Brain pericyte (primary cell): ENCODE data around the gene ASCC1.
"Not testable (repeated sequence)": the region's sequence is repeated elsewhere in the genome, so short reads cannot be mapped to it uniquely, and the experiment has no call there.

Experiments used
- DNase-seq: peaks from one replicate; pipeline ENCODE4 v3.0.0-alpha.2; 2012; ENCODE audit warnings: low read depth, low spot score

Gene ASCC1

GRCh38 chr10:72220637-72221036 lies 4.6 kb upstream of the ASCC1 start:
- no peak for DNase-seq

GRCh38 chr10:72219235-72219814 lies 3.2 kb upstream of the ASCC1 start:
- DNase-seq = no peak

DNA sequence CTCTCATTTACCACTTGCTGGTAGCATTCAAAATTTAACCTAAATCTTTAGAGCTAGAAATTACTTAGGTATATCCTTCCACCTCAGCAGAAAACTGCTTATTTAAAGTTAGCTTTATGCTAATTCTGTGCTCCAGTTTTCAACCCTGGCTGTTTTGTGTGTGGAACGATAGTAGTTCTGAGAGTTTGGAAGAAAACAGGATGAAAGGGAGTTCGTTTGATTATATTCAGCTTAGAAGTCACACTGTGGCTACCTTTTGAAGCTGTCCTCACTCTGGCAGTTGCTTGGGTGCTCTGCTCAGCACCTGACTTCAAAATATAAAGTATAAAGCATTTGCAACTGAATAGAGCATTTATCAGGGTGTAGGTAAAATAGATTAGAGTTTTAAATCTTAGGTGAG lies 2.6 kb upstream of the ASCC1 start:
- DNase-seq = no peak

DNA sequence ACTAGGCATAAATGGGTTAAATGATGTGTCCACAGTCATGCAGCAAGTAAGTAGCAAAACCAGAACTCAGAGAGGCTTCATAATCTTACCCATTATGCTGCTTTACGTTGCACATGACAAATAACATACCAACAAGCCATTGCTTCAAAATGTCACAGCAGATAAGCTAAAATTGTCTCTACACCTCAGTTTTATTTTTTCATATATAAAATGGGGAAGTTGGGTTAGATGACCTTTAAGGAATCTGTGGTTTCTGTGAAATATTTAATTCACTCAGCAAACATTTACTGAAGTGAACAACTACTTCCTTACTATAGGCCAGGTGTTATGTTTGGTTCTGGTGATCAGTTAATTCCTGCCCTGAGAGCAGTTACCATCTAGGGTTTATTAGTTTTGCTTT lies 2.2 kb upstream of the ASCC1 start:
- DNase-seq = no peak

- not testable (repeated sequence) for DNase-seq
Observed at GRCh38 chr10:72211832-72212231, 4.2 kb downstream of the ASCC1 start.

DNA sequence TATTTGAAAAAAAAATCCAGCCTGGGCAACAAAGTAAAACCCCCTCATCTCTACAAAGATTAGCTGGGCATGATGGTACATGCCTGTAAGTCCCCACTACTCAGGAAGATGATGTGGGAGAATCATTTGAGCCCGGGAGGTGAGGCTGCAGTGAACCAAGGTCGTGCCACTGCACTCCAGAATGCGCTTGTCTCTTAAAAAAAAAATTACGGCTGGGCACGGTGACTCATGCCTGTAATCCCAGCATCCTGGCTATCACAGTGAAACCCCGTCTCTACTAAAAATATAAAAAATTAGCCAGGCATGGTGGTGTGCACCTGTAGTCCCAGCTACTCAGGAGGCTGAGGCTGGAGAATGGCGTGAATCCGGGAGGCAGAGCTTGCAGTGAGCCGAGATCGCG lies 4.7 kb downstream of the ASCC1 start:
- not testable (repeated sequence) for DNase-seq

GRCh38 chr10:72208526-72208925 lies 7.5 kb downstream of the ASCC1 start:
- not testable (repeated sequence) for DNase-seq

GRCh38 chr10:72206511-72207229 lies 9.4 kb downstream of the ASCC1 start:
- no peak for DNase-seq

DNA sequence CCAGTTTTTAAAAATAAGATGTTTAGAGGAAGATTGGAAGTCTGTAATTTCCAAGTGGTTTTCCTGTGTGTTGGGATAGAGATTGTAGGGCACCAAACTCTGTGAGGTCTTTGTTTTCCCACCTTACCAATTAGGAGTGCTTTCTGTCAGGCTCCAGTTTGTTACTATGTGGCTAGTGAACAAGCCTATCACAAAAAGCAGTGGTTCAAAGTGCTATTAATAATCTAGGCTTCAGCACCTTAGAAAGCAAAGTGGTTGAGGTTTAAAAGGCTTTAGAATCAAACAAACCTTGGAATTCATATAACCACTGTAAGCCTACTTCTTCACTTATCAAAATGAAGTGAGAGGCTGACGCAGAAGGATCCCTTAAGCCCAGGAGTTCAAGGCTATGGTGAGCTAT lies 11.4 kb downstream of the ASCC1 start:
- no peak for DNase-seq

- DNase-seq = no peak
Observed at GRCh38 chr10:72204296-72204695, 11.8 kb downstream of the ASCC1 start.

DNA sequence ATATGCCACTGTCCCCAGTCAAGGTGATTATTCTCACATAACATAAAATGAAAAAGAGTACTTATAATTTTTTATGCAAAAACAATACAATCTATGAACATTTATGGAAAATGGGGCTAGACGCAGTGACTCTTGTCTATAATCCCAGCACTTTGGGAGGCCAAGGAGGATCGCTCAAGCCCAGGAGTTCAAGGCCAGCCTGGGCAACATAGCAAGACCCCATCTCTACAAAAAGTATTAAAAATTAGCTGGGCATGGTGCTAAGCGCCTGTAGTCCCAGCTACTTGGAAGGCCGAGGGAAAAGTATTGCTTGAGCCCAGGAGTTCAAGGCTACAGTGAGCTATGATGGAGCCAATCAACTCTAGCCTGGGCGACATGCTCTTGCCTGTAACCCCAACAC lies 14.8 kb downstream of the ASCC1 start:
- no peak for DNase-seq

- DNase-seq = no peak
Observed at GRCh38 chr10:72200883-72201282, 15.2 kb downstream of the ASCC1 start.

DNA sequence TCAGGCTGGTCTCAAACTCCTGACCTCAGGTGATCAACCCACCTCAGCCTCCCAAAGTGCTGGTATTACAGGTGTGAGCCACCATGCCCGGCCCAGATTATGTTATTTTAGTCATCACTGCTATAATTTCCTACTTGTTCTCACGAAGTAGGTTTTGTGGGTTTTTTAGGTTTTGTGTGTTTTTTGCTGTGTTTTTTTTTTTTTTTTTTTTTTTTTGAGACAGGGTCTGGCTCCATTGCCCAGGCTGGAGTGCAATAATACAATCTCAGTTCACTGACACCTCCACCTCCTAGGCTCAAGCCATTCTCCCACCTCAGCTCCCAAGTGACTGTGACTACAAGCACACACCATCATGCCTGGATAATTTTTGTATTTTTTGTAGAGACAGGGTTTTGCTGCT lies 21.1 kb downstream of the ASCC1 start:
- DNase-seq = no peak

- no peak for DNase-seq
Observed at GRCh38 chr10:72186982-72187330, 29.1 kb downstream of the ASCC1 start.

- DNase-seq = no peak
Observed at GRCh38 chr10:72186258-72186981, 29.7 kb downstream of the ASCC1 start.

GRCh38 chr10:72184156-72184555 lies 31.9 kb downstream of the ASCC1 start:
- no peak for DNase-seq

DNA sequence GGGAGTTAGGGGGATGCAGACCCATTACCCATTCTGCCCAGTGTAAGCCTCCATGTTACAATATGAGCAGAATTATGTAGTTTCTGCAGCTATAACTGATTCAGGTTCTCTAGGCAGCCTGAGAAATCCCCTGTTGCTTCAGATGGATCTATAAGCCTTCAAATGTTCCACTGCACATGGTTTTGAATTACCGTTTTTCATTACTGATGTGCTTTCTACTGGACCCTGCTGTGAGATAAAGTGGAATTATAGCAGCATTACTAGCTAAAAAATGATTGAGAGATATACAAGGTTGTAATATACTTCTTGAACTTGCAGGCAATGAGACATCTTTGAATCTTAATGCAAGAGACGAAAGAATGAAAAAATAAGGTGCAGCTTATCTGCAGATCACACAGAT lies 38.6 kb downstream of the ASCC1 start:
- DNase-seq = no peak

GRCh38 chr10:72176701-72177100 lies 39.4 kb downstream of the ASCC1 start:
- no peak for DNase-seq

DNA sequence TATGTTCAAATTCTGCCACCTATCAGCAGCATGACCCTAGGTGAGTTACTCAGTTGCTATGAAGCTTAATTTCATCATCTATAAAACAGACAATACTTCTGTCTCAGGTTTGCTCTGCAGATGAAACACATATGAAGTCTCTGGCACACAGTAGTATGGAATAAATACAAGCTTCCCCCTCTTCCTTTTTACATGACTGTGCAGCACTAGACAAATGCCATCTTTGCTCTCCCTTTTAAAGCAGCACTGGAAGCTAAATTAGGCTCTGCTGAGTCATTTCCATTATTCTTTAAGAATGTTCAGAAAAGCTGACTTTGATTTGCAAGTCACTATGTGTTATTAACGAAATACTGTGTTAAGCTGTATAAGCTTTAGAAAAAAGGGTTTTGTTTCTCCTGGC lies 40.9 kb downstream of the ASCC1 start:
- no peak for DNase-seq

GRCh38 chr10:72174297-72174662 lies 41.8 kb downstream of the ASCC1 start:
- no peak for DNase-seq

DNA sequence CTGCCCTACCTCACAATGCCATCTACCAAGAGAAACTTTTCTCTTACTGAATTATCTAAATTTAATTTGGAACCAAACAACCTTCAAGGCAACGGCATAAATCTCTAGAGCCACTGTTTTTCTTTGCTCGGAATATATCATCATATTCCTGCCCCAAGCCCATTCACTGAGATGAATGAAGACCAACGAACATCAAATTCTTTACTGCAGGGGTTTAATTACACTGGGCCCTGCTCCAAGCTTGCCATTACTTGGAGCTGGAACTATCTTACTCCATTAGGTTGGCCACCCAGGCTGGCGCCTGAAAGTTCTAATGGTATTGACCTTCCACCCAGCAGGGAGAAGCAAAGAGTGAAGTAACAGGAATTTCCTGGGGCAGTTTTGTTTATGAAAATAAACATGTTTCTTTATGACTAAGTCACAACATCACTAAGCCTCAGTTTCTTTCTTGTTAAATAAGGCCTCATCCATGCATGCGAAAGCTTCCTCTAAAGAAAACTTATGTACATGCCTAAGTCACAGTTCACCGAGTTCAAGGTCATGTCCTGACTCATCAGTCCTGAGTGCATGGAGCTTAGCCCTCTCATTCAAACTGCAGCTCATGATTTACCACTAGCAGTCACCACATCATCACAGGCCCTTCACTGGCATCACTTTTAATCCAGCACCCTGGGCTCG lies 42.3 kb downstream of the ASCC1 start:
- no peak for DNase-seq

GRCh38 chr10:72173262-72173618 lies 42.8 kb downstream of the ASCC1 start:
- no peak for DNase-seq

- peak; percentile 17 for DNase-seq
Observed at GRCh38 chr10:72171175-72171630, 44.9 kb downstream of the ASCC1 start.
